HG02798 (cell line): Measurements from ENCODE around the gene ELMOD3.
"Not testable (repeated sequence)": the region's sequence is repeated elsewhere in the genome, so short reads cannot be mapped to it uniquely, and the experiment has no call there.

Experiments used
- ATAC-seq: cut with Tn5 transposase; IDR thresholded peaks from one replicate; pipeline ENCODE4 v1.9.1; 2021; ENCODE audit warnings: mild to moderate bottlenecking; ENCODE audit not compliant: unreplicated experiment, poor library complexity

The ELMOD3 gene

DNA sequence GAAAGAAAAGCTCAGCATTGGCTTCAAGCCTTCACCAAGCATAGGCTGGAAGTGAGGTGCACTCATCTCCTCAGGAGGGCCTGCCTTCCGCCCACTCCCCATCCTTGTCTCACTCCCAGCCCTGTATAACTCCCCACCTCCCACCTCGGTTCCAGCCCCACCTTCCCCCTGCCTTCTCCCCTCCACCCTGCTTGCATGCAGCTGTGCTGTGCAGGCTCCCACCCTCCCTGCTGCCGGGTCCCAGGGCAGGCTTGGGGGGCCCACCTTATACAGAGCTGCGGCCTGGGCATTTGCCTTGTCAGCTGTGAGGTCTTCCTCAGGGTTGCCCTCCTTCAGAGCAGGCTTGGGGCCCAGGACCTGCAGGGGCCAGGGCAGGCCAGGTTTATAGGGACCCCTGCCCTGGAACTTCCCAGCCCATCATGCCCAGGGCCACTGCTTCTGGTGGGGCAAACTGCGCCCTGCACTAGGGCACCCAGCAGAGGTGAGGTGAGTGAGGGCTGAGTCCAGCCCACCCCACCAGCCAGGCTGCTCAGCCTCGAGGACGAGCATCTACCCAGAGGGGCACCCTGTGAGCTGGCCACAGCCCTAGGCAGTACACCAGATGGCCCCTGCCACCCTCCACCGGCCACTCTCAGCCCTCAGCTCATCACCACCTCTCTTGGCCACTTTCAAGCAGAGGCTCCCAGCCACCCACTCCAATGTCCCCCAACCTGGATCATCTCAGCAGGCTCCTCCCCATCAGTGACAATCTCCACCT lies 44.0 kb downstream of the ELMOD3 start:
- no peak for ATAC-seq

DNA sequence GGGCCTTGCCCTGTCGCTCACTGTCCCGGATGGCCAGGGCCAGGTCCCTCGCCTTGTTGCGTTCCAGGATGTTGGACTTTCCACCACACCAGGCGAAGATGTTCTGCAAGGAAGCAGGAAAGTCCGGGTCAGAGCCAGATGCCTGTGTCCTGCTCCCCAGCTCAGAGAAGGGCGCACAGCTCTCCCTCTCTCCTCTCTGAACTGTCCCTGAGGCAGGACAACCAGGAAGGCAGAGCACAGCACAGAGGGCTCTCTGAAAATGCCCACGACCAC lies 44.5 kb downstream of the ELMOD3 start:
- ATAC-seq: no peak

DNA sequence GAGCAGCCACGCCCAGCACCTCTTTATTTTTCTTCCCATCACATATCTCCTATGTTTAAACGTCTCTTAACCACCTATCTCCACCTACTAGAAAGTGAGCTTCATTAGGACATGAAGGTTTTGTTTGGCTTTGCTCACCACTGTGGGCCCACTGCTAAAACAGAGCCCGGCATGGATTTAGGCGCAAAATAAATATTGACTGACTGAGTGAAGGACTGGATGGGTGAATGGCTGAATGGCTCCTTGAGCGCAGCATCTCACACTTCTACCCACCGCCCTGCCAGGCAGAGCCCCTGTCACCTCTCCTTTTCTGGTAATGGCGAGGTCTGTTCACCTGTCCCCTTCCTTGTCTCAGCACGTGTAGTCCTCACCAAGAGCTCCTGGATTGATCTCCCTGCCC lies 45.5 kb downstream of the ELMOD3 start:
- ATAC-seq: no peak

DNA sequence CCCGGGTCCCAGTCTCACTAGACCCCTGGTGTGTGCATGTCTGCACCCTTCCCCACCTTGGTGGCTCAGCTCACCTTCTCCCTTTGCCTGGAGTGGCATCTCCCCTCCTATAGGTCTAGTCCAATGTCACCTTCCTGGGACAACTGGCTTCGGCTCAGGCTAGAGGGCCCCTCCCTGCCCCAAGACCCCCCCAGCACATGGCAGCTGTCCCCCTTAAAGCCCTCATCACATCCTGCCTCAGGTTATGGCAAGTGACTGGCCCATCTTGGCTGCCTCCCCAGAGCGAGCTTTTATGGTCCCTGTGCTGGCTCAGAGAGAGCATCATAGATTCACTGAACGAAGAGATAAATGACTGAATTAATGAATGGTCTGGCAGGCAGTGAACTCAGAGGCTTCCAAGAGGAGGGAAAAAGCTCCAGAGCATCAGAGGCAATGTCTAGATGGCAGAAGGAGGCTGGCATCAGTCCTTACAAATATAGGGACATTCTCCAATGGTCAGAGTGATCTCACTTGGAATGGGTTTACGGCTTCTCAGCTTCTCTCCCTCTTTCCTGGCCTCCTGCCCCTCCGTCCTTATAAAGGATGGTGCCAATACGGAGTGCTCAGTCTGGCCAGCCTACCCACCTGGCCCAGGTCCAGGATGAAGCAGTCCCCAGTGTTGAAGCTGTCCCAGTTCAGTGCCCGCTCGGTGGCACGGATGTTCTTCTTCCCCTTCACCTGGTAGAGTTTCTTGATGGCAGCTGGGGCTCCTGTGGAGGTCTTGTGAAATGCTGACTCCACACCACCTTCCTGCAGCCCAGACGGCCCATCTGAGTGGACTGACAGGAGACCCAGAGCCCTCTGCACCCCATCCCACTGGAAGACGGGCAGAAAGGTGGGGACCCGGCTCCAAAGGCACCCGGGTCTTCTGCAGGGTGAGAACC lies 46.2 kb downstream of the ELMOD3 start:
- ATAC-seq: no peak

DNA sequence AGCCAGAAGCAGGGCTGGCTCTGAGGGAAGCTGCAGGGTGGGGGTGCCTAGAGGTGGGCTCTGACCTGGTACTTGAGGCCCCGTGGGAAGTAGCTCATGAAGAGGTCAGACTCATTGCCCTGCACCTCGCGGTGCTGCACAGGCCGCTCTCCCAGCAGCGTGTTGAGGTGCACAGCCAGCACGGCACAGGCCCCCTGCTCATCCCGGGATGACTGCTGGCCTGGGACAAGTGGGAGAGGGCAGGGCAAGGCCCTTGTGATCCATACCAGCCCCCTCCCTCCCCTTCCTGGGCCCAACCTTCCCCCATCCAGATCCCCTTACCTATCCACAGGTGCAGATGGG lies 46.9 kb downstream of the ELMOD3 start:
- ATAC-seq: no peak

DNA sequence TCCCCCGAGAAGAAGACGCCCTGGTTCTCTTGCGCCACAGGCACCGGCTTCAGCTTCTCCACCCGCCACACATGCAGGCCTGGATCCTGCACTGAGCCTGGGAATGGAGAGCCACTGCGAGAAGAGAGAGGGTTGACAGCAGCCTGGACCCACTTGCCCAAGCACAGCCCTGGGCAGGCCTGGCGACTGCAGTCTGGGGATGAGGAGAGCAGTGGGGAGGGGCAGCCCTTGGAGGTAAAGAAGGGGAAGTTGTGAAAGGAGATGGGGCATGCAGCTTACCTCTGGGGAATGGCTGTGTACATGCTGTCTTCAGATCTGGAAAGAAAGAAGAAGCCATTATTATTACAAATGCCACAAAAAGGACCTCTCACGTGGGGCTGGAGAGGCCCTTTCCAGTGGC lies 47.3 kb downstream of the ELMOD3 start:
- no peak for ATAC-seq

DNA sequence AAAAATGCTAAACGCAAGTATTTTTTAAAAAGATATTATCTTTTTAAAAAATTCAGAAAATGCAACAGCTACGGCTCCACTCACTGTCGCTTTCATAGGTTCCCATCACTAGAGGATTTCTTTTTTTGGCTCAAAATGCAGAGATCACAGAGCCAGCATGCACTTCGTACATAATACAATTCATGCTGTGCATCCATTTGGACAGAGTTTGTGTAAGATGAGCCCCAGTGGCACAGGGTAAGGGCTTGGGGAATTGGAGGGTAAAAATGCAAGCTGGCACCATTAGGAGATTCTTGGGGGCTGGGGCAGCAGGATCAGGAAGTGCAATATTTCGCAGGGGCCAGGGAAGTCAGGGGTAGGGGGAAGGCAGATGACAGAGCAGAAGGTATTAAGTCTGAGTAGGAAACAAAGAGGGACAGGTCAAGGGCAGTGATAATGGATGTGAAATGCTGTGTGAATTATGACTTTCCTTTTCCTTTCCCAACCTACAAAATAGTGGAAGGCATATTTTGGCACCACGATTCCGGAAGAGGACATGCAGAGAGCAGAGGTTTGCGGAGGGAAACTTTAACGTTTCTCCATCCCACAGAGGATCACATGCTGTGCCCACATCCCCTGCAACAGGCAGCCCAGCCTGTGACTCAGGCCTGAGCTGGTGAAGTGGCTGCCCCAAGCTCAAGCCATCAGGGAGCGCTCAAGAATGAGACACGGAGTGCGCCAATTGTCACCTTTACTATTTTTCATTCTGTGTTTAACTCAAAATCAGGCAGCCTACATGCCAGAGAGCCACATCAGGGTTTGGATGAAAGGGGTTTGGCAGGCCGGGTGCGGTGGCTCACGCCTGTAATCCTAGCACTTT lies 50.9 kb downstream of the ELMOD3 start:
- peak; percentile 48 for ATAC-seq

DNA sequence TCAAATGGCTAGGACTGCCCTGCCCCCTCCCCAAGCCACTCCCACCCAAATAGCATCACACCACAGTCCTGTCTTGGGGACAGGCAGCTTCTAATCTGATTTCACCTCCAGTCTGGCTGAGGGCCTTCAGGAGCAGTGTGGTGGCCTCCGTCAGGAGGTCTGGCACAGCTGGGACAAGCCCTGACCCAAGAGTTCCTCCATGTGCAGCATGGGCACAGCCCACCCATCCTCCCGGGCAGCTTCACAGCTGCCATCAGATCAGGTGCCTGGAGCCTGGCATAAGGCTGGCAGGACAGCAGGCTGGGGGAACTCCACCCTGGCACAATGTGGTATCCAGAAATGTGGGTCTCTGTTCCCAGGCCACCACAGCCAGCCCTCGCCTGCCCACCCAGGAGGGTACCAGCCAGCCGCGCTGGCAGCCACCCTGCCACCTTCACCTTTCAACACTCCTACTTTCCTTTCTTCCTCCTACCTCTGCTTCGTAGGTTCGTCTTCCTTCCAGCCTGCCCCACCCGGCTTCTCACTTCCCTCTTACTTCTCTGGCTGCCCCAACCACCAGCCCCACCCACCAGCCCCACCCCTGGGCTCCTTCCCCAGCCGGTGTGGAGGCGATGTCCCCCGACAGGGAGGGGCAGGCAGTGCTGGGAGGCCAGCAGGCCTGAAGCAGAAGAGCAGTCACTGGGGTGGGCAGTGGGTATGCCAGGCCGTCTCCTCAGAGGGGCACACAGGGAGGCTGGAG lies 55.4 kb downstream of the ELMOD3 start, which contains the start of gene CAPG:
CAPG (minus strand) TSS at position 522 of the 739 bp plus-strand sequence. CDS start 8,221 bp downstream, outside the sequence.
- ATAC-seq: peak; percentile 70

DNA sequence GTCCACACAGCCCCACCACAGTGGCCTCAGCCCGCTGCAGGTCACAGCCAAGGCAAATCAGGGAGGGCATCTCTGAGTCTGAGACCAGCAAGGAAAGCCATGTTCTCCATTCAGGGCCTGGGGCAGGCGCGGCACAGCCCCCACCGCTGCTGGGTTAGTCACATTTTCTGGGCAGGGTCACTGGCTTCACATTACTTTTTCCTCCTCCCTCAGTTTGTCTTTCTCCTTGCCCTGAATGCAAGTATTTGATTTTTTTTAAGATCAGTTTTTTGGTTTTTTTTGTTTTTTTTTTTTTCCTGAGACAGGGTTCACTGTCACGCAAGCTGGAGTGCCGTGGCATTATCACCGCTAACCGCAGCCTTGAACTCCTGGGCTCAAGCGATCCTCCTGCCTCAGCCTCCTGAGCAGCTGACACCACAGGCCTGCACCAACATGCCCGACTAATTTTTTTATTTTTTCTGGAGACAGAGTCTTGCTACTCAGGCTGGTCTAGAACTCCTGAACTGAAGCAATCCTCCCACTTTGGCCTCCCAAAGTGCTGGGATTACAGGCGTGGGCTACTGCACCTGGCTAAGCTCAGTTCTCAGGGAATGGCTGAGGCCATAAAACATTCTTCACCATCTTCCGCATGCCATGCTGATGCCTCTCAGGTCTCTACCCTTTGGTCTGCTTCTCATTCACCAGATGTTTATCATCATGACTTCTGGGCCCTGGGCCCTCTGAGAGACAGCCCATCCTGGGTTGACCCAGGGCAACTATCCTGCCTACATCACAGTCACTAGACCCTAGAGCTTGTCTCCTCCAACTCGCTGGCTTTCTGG lies 56.2 kb downstream of the ELMOD3 start:
- no peak for ATAC-seq

DNA sequence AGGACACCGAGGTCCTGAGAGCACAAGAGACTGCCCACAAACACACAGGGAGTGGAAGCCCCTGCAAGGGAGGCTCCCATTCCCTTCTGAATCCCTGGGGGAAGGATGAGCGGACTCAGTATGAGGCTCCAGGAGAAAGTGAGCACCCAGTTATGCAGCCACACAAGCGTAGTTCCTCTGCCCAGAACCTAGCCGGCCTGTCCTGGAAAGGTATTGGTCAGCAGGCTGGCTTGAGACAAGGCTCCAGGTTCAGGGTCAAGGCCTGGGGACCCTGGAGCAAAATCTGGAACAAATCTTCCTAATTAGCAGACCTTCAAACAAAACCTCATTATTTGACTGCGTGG lies 56.8 kb downstream of the ELMOD3 start:
- ATAC-seq: no peak

DNA sequence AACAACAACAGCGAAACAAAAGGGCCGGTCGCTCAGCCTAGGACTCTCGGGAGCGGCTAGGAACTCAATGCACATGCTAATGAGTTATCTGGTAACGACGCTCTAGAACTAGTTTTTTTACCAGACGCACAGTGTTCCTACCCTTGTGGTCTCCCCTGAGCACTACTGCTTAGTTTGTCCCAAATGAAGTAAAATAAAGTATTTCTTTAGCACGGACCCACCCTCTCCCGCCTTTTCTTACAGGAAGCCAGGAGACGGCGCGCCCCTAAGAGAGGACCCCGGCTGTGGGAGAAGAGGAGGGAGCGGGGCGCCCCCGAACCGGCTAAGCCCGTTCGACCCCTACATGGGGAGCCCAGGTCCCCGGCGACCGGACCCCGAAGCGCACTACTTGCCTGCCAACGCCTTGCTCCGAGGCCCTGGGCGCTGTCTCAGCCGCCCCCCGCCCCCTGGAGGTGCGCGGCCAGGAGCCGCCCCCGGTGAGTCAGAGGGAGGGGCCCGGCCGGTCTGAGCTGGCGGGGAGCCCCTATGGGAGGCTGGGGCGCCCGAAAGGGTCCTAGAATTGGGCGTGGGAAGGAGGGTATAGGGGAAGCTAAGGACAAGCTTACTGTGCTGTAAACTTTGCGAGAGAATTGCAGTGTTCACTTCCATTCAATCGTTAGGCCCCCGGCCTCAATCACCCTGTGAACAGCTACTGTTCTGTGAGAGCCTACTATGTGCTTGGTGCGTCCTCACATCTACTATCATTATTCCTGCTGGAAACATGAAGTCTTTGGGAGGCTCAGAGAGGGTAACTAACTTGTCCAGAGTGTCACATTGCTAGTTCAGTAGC lies 59.2 kb downstream of the ELMOD3 start:
- ATAC-seq: no peak

DNA sequence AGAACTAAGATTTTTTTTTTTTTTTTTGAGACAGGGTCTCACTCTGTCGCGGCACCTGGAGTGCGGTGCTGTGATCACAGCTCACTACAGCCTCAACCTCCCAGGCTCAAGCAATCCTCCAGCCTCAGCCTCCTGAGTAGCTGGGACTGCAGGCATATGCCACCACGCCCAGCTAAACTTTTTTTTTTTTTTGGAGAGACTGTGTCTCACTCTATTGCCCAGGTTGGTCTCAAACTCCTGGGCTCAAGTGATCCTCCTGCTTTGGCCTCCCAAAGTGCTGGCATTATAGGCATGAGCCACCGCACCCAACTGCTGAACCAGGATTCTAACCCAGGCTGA lies 59.8 kb downstream of the ELMOD3 start:
- ATAC-seq: not testable (repeated sequence)

DNA sequence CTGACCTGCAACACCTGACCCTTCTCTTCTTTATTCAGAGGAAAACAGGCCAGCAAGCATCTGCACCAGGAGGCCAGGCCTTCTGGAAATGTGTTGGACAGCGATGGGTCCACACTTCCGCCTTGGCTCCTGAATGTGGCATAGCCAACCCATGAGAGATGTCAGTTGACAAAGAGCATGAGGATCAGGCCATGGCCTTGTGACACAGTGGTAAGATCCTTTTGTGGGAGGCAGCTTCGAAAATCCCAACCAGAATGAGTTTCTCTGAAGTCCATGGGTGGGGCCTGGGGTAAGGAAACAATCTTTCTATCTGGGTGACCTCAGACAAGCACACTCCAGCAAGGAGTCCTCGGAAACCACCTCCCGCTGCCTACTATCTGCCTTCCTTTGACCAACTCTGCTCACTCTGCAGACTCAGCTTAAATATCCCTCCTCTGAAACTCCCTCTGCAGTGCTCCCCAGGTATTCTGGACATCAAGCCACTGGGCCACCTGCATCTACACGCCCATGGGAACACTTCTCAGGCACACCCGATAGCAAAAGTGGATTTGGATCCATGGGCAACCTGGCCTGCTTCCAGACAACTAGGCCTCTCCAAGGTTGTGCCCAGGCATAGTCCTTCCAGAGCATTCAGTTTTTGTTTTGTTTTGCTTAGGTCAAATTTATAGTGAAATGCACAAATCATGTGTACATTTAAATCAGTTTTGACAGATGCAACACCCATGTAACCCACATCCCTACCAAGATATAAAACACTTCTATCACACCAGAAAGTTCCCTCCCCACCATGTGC lies 60.4 kb downstream of the ELMOD3 start:
- no peak for ATAC-seq

DNA sequence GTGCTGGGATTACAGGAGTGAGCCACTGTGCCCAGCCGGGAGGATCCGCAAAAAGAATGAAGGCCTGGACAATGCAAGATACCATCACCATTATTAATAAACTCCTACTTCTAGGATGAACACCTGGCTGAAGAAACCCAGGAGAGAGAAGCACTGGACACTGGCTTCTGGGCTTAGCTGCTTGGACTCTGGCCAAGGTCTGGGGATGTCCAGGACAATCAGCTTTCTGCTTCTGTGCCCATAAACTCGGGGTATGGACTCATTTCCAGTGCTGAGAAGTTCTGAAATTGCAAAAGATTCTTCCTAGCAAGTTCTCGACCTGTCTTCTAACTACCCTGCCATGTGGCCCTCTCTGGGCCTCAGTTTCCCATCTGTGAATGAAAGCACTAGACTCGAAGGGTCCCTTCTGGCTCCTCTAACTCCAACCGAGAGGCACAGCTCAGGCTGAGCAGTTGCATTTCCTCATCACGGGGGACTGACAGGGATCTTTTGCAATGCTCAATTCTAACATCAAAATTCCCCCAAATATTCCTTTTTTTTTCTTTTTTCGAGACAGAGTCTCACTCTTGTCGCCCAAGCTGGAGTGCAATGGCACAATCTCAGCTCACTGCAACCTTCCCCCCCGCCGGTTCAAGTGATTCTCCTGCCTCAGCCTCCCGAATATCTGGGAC lies 61.5 kb downstream of the ELMOD3 start:
- no peak for ATAC-seq

DNA sequence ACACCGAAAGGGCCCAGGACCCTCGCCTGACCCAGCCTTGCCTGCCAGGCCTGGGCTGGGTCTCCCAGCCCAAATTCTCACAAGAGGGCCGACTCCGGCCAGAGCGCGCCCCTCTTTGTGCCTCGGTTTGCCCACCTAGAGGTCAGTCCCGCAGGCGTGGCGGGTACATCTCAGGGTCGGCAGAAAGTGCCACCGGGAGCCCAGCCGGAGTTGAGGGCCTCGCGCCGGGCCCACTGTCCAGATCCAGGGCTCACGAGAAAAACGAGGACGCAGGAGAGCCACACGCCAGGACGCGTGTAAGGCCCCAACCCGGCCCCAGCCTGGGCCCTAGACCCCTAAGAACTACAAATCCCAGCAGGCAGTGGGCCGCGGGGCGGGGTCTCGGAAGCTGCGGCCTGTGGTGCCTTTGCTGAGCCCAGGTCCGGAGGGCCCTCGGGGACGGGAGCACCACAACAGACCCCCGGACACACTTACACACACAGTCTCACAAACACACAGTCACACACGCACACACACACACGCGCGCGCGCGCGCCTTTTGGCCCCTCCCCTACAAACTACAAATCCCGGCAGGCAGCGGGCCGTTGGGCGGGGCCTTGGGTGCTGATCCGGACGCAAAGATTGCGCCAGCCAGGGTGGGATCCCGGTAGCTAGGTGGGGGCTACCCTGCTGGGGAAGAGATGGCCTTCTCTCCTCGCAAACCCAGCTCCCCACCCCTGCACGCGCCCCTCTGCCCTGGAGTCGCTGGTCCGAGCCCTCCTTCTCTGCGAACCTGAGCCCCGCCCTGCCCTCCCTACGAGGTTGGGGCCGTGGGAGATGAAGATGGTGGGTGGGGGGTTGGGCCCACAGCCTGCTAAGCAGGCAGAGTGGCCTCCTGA lies 63.8 kb downstream of the ELMOD3 start, which contains the start of gene SH2D6:
SH2D6 (plus strand) TSS at position 583 of the 877 bp plus-strand sequence. CDS start 10,752 bp downstream, outside the sequence.
- ATAC-seq: peak; percentile 86

DNA sequence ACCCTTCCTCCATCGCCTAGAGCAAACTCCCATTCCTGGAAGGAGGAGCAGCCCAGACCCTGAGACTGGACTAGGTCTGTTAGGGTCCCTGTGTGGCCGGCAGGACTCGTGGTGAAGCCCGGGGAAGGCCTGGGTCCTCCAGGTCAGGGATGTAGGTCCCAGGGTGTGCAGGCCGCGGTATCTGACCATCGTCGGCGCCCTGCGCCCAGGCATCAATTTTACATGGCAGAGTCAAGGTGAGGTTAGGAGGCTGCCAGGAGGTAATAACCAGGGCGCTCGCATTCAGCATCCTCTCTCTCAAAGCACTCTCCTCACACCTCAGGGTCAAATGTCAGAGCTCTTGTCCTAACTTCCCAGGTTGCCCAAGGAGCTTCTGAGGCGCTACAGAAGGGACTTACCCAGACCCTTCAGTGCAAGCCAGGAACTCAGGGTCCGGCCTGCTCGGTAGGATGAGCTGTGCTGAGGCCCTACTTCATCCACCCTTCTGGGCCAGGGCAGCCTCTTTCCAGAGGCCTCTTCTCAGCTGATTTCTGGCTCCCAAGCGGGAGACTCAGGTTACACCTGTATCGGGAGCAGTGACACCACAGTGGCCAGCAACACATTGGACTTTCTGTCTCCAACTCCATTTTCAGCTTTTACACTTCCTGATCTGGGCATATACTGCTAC lies 64.6 kb downstream of the ELMOD3 start:
- ATAC-seq: no peak
